ENCODE data around the gene DYNLT1. TPM values are rescaled to one million over a fixed set of nuclear protein-coding genes. Genes with fewer than 3 reads are reported as not detected.

DYNLT1 gene
- polyA plus RNA-seq, 1 donor from 2014 or later, result 320 TPM

GRCh38 chr6:158665332-158665731 is 20.8 kb upstream of the DYNLT1 start:
- Histone ChIP-seq H3K4me3 (ENCODE audit: low read length) (no peak overlapping the region), H3K9me3 (ENCODE audit: low read length) (no peaks in the 10 kb centered on the region), H3K9ac (ENCODE audit: low read length) (no peak overlapping the region), H3F3A (ENCODE audit: insufficient read depth, low read length, poor library complexity, severe bottlenecking) (no peaks in the 10 kb centered on the region), H3K79me2 (replicated peaks; ENCODE audit: insufficient read depth, low read length) (no peaks in the 10 kb centered on the region), H3K9me2 (ENCODE audit: insufficient read depth, low read length) (no peaks in the 10 kb centered on the region), H3K27ac (ENCODE audit: low read length) (no peak overlapping the region), H4K20me1 (ENCODE audit: insufficient read depth) (no peaks in the 10 kb centered on the region), H3K27me3 (ENCODE audit: insufficient read depth, low read depth, low read length) (no peaks in the 10 kb centered on the region), H3K4me2 (ENCODE audit: low read length) (no peak overlapping the region), H2AFZ (ENCODE audit: low read depth, low read length) (no peak overlapping the region), H3K36me3 (ENCODE audit: insufficient read depth, low read length) (no peaks in the 10 kb centered on the region)
- TF ChIP-seq RAD21 (conservative IDR thresholded peaks at IDR 0.05), result no peak
- no peak for TF ChIP-seq TAF1 (IDR thresholded peaks at IDR 0.05; ENCODE audit: low read depth)
- no peak for TF ChIP-seq EZH2 (IDR thresholded peaks at IDR 0.05; ENCODE audit: borderline replicate concordance, insufficient read depth, low read length, poor library complexity, severe bottlenecking)
- TF ChIP-seq, protein P1, sequence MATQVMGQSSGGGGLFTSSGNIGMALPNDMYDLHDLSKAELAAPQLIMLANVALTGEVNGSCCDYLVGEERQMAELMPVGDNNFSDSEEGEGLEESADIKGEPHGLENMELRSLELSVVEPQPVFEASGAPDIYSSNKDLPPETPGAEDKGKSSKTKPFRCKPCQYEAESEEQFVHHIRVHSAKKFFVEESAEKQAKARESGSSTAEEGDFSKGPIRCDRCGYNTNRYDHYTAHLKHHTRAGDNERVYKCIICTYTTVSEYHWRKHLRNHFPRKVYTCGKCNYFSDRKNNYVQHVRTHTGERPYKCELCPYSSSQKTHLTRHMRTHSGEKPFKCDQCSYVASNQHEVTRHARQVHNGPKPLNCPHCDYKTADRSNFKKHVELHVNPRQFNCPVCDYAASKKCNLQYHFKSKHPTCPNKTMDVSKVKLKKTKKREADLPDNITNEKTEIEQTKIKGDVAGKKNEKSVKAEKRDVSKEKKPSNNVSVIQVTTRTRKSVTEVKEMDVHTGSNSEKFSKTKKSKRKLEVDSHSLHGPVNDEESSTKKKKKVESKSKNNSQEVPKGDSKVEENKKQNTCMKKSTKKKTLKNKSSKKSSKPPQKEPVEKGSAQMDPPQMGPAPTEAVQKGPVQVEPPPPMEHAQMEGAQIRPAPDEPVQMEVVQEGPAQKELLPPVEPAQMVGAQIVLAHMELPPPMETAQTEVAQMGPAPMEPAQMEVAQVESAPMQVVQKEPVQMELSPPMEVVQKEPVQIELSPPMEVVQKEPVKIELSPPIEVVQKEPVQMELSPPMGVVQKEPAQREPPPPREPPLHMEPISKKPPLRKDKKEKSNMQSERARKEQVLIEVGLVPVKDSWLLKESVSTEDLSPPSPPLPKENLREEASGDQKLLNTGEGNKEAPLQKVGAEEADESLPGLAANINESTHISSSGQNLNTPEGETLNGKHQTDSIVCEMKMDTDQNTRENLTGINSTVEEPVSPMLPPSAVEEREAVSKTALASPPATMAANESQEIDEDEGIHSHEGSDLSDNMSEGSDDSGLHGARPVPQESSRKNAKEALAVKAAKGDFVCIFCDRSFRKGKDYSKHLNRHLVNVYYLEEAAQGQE (IDR thresholded peaks at IDR 0.05; ENCODE audit: borderline replicate concordance), result no peak
- TF ChIP-seq SMC3 (conservative IDR thresholded peaks at IDR 0.05; ENCODE audit: poor library complexity), result no peak
- no peak for TF ChIP-seq POLR2AphosphoS5 (IDR thresholded peaks at IDR 0.05)
- no peak for TF ChIP-seq MXI1 (conservative IDR thresholded peaks at IDR 0.05; ENCODE audit: poor library complexity, severe bottlenecking)
- no peak for TF ChIP-seq CTCF (IDR thresholded peaks at IDR 0.05; ENCODE audit: poor library complexity, severe bottlenecking)
- no peak for TF ChIP-seq EP300 (conservative IDR thresholded peaks at IDR 0.05; ENCODE audit: poor library complexity, severe bottlenecking)

GRCh38 chr6:158663625-158664165 is 19.2 kb upstream of the DYNLT1 start:
- no peaks in the 10 kb centered on the region for H3F3A ChIP-seq (ENCODE audit: insufficient read depth, low read length, poor library complexity, severe bottlenecking)
- no peak overlapping the region for H3K9ac ChIP-seq (ENCODE audit: low read length)
- no peak overlapping the region for H3K4me2 ChIP-seq (ENCODE audit: low read length)
- H4K20me1 ChIP-seq (ENCODE audit: insufficient read depth), result no peaks in the 10 kb centered on the region
- no peak overlapping the region for H3K27ac ChIP-seq (ENCODE audit: low read length)
- TF ChIP-seq, protein P1 (IDR thresholded peaks at IDR 0.05; ENCODE audit: borderline replicate concordance), result no peak
- TF ChIP-seq MXI1 (conservative IDR thresholded peaks at IDR 0.05; ENCODE audit: poor library complexity, severe bottlenecking), result no peak
- TF ChIP-seq EZH2 (IDR thresholded peaks at IDR 0.05; ENCODE audit: borderline replicate concordance, insufficient read depth, low read length, poor library complexity, severe bottlenecking), result no peak
- no peak for TF ChIP-seq RAD21 (conservative IDR thresholded peaks at IDR 0.05)
- no peak for TF ChIP-seq CTCF (IDR thresholded peaks at IDR 0.05; ENCODE audit: poor library complexity, severe bottlenecking)
- no peak for TF ChIP-seq EP300 (conservative IDR thresholded peaks at IDR 0.05; ENCODE audit: poor library complexity, severe bottlenecking)
- TF ChIP-seq POLR2AphosphoS5 (IDR thresholded peaks at IDR 0.05), result no peak
- TF ChIP-seq SMC3 (conservative IDR thresholded peaks at IDR 0.05; ENCODE audit: poor library complexity), result no peak
- TF ChIP-seq TAF1 (IDR thresholded peaks at IDR 0.05; ENCODE audit: low read depth), result no peak
- no peak overlapping the region for H2AFZ ChIP-seq (ENCODE audit: low read depth, low read length)
- no peaks in the 10 kb centered on the region for H3K9me2 ChIP-seq (ENCODE audit: insufficient read depth, low read length)
- H3K4me3 ChIP-seq (ENCODE audit: low read length), result no peak overlapping the region
- no peaks in the 10 kb centered on the region for H3K79me2 ChIP-seq (replicated peaks; ENCODE audit: insufficient read depth, low read length)
- H3K36me3 ChIP-seq (ENCODE audit: insufficient read depth, low read length), result no peaks in the 10 kb centered on the region
- H3K27me3 ChIP-seq (ENCODE audit: insufficient read depth, low read depth, low read length), result no peaks in the 10 kb centered on the region
- no peaks in the 10 kb centered on the region for H3K9me3 ChIP-seq (ENCODE audit: low read length)

Data from neural cell (in vitro differentiated cells).